ENCODE measurements around the gene AGRP. TPM values are rescaled to one million over a fixed set of nuclear protein-coding genes. Genes with fewer than 3 reads are reported as not detected.

Gene AGRP
- total RNA-seq, 1 experiment from 2014 or later = not detected

GRCh38 chr16:67468731-67469130 is 14.6 kb downstream of the AGRP start:
- Mint-ChIP-seq H3K4me3 (ENCODE audit: unreplicated experiment) (no peak overlapping the region), H3K4me1 (ENCODE audit: low read depth, unreplicated experiment) (no peaks in the 10 kb centered on the region), H3K36me3 (ENCODE audit: insufficient read depth, unreplicated experiment) (peaks cover 4% of the 10 kb centered on the region), H3K27ac (ENCODE audit: unreplicated experiment) (no peak overlapping the region), H3K9me3 (ENCODE audit: unreplicated experiment) (no peaks in the 10 kb centered on the region), H3K27me3 (ENCODE audit: insufficient read depth, unreplicated experiment) (no peaks in the 10 kb centered on the region)
- no peak for TF ChIP-seq CTCF (IDR thresholded peaks at IDR 0.05; ENCODE audit: insufficient read depth in 1 of 2, low read depth in 1 of 2, low read length in 1 of 2, severe bottlenecking in 1 of 2, unreplicated experiment in 1 of 2)
- H3K4me1 ChIP-seq = no peaks in the 10 kb centered on the region
- ChIA-PET POLR2A (interaction anchor here (0.5 kb wide), 1 partner anchor 11 kb away, joined by 5 read pairs; no protein-coding TSS in a partner anchor), CTCF (interaction anchor here (1.4 kb wide), 1 partner anchor 41 kb away, joined by 3 read pairs; no protein-coding TSS in a partner anchor)
- DNase-seq = no peak
- no peak overlapping the region for H3K4me3 ChIP-seq (ENCODE audit: low read depth, low read length)
- H3K27me3 ChIP-seq (replicated peaks; ENCODE audit: control insufficient read depth, insufficient read depth, low read length) = no peaks in the 10 kb centered on the region
- intact Hi-C loops (cut with micrococcal nuclease; ENCODE audit: unreplicated experiment) = no loop called here
- BruUV-seq (replicated peaks) = no TSS peak
- no peaks in the 10 kb centered on the region; the same call in 1 of the 2 replicates for H3K36me3 ChIP-seq (ENCODE audit: control insufficient read depth, insufficient read depth, low read length)
- no peaks in the 10 kb centered on the region for H3K9me3 ChIP-seq

DNA sequence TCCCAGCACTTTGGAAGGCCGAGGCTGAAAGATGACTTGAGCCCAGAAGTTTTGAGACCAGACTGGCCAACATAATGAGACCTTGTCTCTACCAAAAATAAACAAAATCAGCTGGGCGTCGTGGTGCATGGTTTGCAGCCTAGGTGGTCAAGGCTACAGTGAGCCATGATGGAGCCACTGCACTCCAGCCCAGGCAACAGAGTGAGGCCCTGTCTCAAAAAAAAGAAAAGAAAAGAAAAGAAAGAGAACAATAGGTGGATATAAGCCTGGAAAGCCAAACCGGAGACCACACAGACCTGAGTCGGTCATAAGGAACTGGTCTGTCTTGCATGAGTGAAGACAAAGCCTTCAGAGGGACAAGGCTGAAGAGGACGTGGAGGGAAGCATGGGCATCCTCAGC is 16.8 kb downstream of the AGRP start:
- no peak overlapping the region for H3K4me3 Mint-ChIP-seq (ENCODE audit: unreplicated experiment)
- Histone ChIP-seq H3K9me3 (no peaks in the 10 kb centered on the region), H3K4me3 (ENCODE audit: low read depth, low read length) (no peak overlapping the region), H3K4me1 (no peaks in the 10 kb centered on the region), H3K27me3 (replicated peaks; ENCODE audit: control insufficient read depth, insufficient read depth, low read length) (no peaks in the 10 kb centered on the region), H3K36me3 (ENCODE audit: control insufficient read depth, insufficient read depth, low read length) (no peaks in the 10 kb centered on the region; the same call in 1 of the 2 replicates)
- H3K27me3 Mint-ChIP-seq (ENCODE audit: insufficient read depth, unreplicated experiment) = no peaks in the 10 kb centered on the region
- DNase-seq = no peak
- peaks cover 4% of the 10 kb centered on the region for H3K36me3 Mint-ChIP-seq (ENCODE audit: insufficient read depth, unreplicated experiment)
- CTCF ChIA-PET = interaction anchor here (1.3 kb wide), 2 partner anchors 39 to 206 kb away, joined by 12 to 15 read pairs; no protein-coding TSS in a partner anchor
- no peaks in the 10 kb centered on the region for H3K9me3 Mint-ChIP-seq (ENCODE audit: unreplicated experiment)
- TF ChIP-seq CTCF (IDR thresholded peaks at IDR 0.05; ENCODE audit: insufficient read depth in 1 of 2, low read depth in 1 of 2, low read length in 1 of 2, severe bottlenecking in 1 of 2, unreplicated experiment in 1 of 2) = no peak
- intact Hi-C loops (cut with micrococcal nuclease; ENCODE audit: unreplicated experiment) = loop anchor here (1.0 kb wide), 1 partner anchor 206 kb away; no protein-coding TSS in a partner anchor
- POLR2A ChIA-PET = no interaction called here
- H3K27ac Mint-ChIP-seq (ENCODE audit: unreplicated experiment) = no peak overlapping the region
- H3K4me1 Mint-ChIP-seq (ENCODE audit: low read depth, unreplicated experiment) = no peaks in the 10 kb centered on the region
- BruUV-seq (replicated peaks) = no TSS peak

DNA sequence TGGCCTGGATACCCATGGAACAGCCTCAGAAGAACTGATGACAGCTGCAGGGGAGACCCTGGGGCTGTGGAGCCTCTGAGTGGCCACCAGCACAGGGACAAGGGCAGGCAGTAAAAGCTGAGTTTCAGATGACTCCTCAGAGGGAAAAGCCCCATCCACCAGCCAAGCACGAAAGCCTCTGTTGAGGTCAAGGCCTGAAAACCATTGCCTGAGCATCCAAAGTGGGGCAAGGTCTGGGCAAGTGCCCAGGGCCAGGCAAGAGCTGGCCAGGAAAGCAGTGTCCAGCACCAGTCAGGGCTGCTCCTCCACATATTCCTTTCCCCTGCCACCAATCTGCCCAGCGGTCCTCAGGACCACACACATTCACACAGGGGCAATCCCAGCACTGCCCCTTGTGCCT is 18.8 kb downstream of the AGRP start:
- no peak overlapping the region for H3K4me3 ChIP-seq (ENCODE audit: low read depth, low read length)
- H3K27me3 ChIP-seq (replicated peaks; ENCODE audit: control insufficient read depth, insufficient read depth, low read length) = no peaks in the 10 kb centered on the region
- no peak for DNase-seq
- Mint-ChIP-seq H3K9me3 (ENCODE audit: unreplicated experiment) (no peaks in the 10 kb centered on the region), H3K4me1 (ENCODE audit: low read depth, unreplicated experiment) (no peaks in the 10 kb centered on the region), H3K4me3 (ENCODE audit: unreplicated experiment) (no peak overlapping the region), H3K27me3 (ENCODE audit: insufficient read depth, unreplicated experiment) (no peaks in the 10 kb centered on the region), H3K36me3 (ENCODE audit: insufficient read depth, unreplicated experiment) (peaks cover 9% of the 10 kb centered on the region), H3K27ac (ENCODE audit: unreplicated experiment) (no peak overlapping the region)
- TF ChIP-seq CTCF (IDR thresholded peaks at IDR 0.05; ENCODE audit: insufficient read depth in 1 of 2, low read depth in 1 of 2, low read length in 1 of 2, severe bottlenecking in 1 of 2, unreplicated experiment in 1 of 2) = no peak
- H3K4me1 ChIP-seq = no peaks in the 10 kb centered on the region
- no peaks in the 10 kb centered on the region for H3K9me3 ChIP-seq
- intact Hi-C loops (cut with micrococcal nuclease; ENCODE audit: unreplicated experiment) = no loop called here
- POLR2A ChIA-PET = interaction anchor here (0.6 kb wide), 1 partner anchor 33 kb away, joined by 5 read pairs; the partner anchor contains the start of gene HSD11B2
- H3K36me3 ChIP-seq (ENCODE audit: control insufficient read depth, insufficient read depth, low read length) = no peaks in the 10 kb centered on the region; the same call in 1 of the 2 replicates
- CTCF ChIA-PET = interaction anchor here (1.3 kb wide), 1 partner anchor 13 kb away, joined by 4 read pairs; no protein-coding TSS in a partner anchor
- BruUV-seq (replicated peaks) = no TSS peak

All from Caco-2 (cell line).